HCT116 (cell line): ENCODE data around the gene TNKS1BP1. TPM values are rescaled to one million over a fixed set of nuclear protein-coding genes. Genes with fewer than 3 reads are reported as not detected.
"Not testable (repeated sequence)": the region's sequence is repeated elsewhere in the genome, so short reads cannot be mapped to it uniquely, and the experiment has no call there.

Experiments used
- ATAC-seq: fragments of 200-7000 bp; cut with Tn5 transposase; 2 replicates; pipeline ENCODE4 v1.9.1; 2020; ENCODE audit warnings: mild to moderate bottlenecking, moderate library complexity
- BruUV-seq: library from RNA; stranded (reverse); fragments of 400-500 nt; replicated peaks from 2 replicates; lab custom pipeline; 2021; lab: Mats Ljungman, UMichigan
- CTCF ChIA-PET: fragments of 300-600 bp; sonication (Branson Sonifier 250); formaldehyde crosslinking; loops from one replicate; lab custom pipeline; 2021; ENCODE audit warnings: antibody characterized with exemption; lab: Charles Lee
- POLR2A ChIA-PET: fragments of 300-600, 350-600 bp; sonication (Branson Sonifier 250); formaldehyde crosslinking; loops from one replicate; lab custom pipeline; 2021; ENCODE audit warnings: antibody characterized with exemption; lab: Charles Lee
- RAD21 ChIA-PET, 2 experiments: fragments of 300-600 bp; sonication (Branson Sonifier 250); formaldehyde crosslinking; loops; one replicate each; lab custom pipeline; 2023; ENCODE audit warnings: low total read pairs in 2 of 2; ENCODE audit not compliant: uncharacterized antibody in 2 of 2, unreplicated experiment in 2 of 2, low non-redundant PET in 1 of 2; lab: Charles Lee
- DNase-seq: peaks from one replicate; pipeline ENCODE4 v3.0.0-alpha.2; 2010; ENCODE audit warnings: low read depth, low spot score
- H2AFZ ChIP-seq: fragments of 200-600 bp; shearing (Covaris generic), sonication (generic); 2 replicates; pipeline ENCODE4 v1.6.1; 2017; ENCODE audit warnings: low read depth, mixed run types, mixed read lengths, antibody characterized with exemption, low read length; ENCODE audit not compliant: poor library complexity, severe bottlenecking
- H3K27ac ChIP-seq: 2 replicates; pipeline ENCODE4 v1.5.1; 2012; ENCODE audit warnings: low read depth, low read length
- H3K27me3 ChIP-seq: fragments of 200-600 bp; sonication (generic); 2 replicates; pipeline ENCODE4 v1.6.1; 2016; ENCODE audit warnings: mixed run types, low read length, mixed read lengths; ENCODE audit not compliant: insufficient read depth
- H3K36me3 ChIP-seq, 2 experiments: fragments of 200-500 bp in 1 of 2; fragments of 200-600 bp in 1 of 2; sonication (Bioruptor generic) in 1 of 2; sonication (generic) in 1 of 2; 2 replicates each; pipeline versions ENCODE4 v1.5.1 to v1.6.1; 2014 to 2016; ENCODE audit warnings: low read length in 2 of 2, inconsistent platforms in 1 of 2, mixed read lengths in 1 of 2, mixed run types in 1 of 2; ENCODE audit not compliant: insufficient read depth in 2 of 2, control insufficient read depth in 1 of 2
- H3K4me1 ChIP-seq, 2 experiments: fragments of 200-600 bp in 1 of 2; sonication (generic) in 1 of 2; 2 replicates each; pipeline versions ENCODE4 v1.5.1 to v1.6.1; 2012 to 2017; ENCODE audit warnings: low read length in 2 of 2, inconsistent platforms in 1 of 2, mild to moderate bottlenecking in 1 of 2, mixed read lengths in 1 of 2, mixed run types in 1 of 2, moderate library complexity in 1 of 2; ENCODE audit not compliant: insufficient read depth in 2 of 2, control insufficient read depth in 1 of 2
- H3K4me2 ChIP-seq: fragments of 200-600 bp; sonication (generic); 2 replicates; pipeline ENCODE4 v1.6.1; 2017; ENCODE audit warnings: mixed run types, low read length, mixed read lengths
- H3K4me3 ChIP-seq, 2 experiments: fragments of 200-600 bp in 1 of 2; sonication (generic) in 1 of 2; replicated peaks in 1 of 2; 2 replicates each; pipeline ENCODE4 v1.5.1; 2011 to 2016; ENCODE audit warnings: low read length in 2 of 2, control low read depth in 1 of 2, low read depth in 1 of 2, mild to moderate bottlenecking in 1 of 2, mixed read lengths in 1 of 2, mixed run types in 1 of 2
- H3K79me2 ChIP-seq: fragments of 200-600 bp; sonication (generic); 2 replicates; pipeline ENCODE4 v1.6.1; 2017; ENCODE audit warnings: mild to moderate bottlenecking, mixed run types, low read length, moderate library complexity, mixed read lengths; ENCODE audit not compliant: insufficient read depth
- H3K9ac ChIP-seq: fragments of 200-600 bp; sonication (generic); 2 replicates; pipeline ENCODE4 v1.6.1; 2016; ENCODE audit warnings: low read length, mixed read lengths
- H3K9me2 ChIP-seq: fragments of 200-600 bp; sonication (generic), shearing (Covaris generic); 2 replicates; pipeline ENCODE4 v1.6.1; 2017; ENCODE audit warnings: mixed run types, mild to moderate bottlenecking, moderate library complexity; ENCODE audit not compliant: insufficient read depth
- H3K9me3 ChIP-seq, 2 experiments: fragments of 200-500 bp in 1 of 2; fragments of 200-600 bp in 1 of 2; sonication (Bioruptor generic) in 1 of 2; sonication (generic) in 1 of 2; 2 replicates each; pipeline ENCODE4 v1.6.1; 2014 to 2017; ENCODE audit warnings: low read length in 2 of 2, mixed read lengths in 2 of 2, inconsistent platforms in 1 of 2, low read depth in 1 of 2, mild to moderate bottlenecking in 1 of 2, mixed run types in 1 of 2, moderate library complexity in 1 of 2; ENCODE audit not compliant: control insufficient read depth in 1 of 2, insufficient read depth in 1 of 2
- H4K20me1 ChIP-seq: fragments of 200-600 bp; sonication (generic), shearing (Covaris generic); 2 replicates; pipeline ENCODE4 v1.6.1; 2017; ENCODE audit warnings: mixed run types, mild to moderate bottlenecking, moderate library complexity; ENCODE audit not compliant: insufficient read depth
- CTCF ChIP-seq, 3 experiments: fragments of 200-600 bp in 1 of 3; sonication (generic) in 1 of 3; IDR thresholded peaks in 2 of 3; conservative IDR thresholded peaks in 1 of 3; 2 replicates each; pipeline ENCODE4 v1.5.1; 2012 to 2017; ENCODE audit warnings: low read depth in 2 of 3, low read length in 2 of 3, antibody characterized with exemption in 1 of 3, borderline replicate concordance in 1 of 3, control low read depth in 1 of 3, mild to moderate bottlenecking in 1 of 3, mixed read lengths in 1 of 3, mixed run types in 1 of 3, moderate library complexity in 1 of 3; ENCODE audit not compliant: insufficient read depth in 1 of 3
- EZH2 ChIP-seq: fragments of 200-600 bp; sonication (generic); IDR thresholded peaks from 2 replicates; pipeline ENCODE4 v1.6.1; 2017; ENCODE audit warnings: antibody characterized with exemption, mixed run types
- EZH2phosphoT487 ChIP-seq: fragments of 200-600 bp; IDR thresholded peaks from 2 replicates; pipeline ENCODE4 v1.6.1; 2018; ENCODE audit warnings: antibody characterized with exemption, borderline replicate concordance
- POLR2A ChIP-seq: IDR thresholded peaks from 2 replicates; pipeline ENCODE4 v1.7.0; 2011; ENCODE audit warnings: borderline replicate concordance; ENCODE audit not compliant: insufficient read depth, insufficient read length; ENCODE audit errors: extremely low read depth
- REST ChIP-seq: IDR thresholded peaks from 2 replicates; pipeline ENCODE4 v1.6.1; 2012; ENCODE audit warnings: low read depth
- YY1 ChIP-seq: IDR thresholded peaks from 2 replicates; pipeline ENCODE4 v1.6.1; 2011; ENCODE audit warnings: low read length, low read depth, moderate library complexity, mild to moderate bottlenecking; ENCODE audit not compliant: insufficient replicate concordance; ENCODE audit errors: extremely low read depth
- ZBTB33 ChIP-seq: IDR thresholded peaks from 2 replicates; pipeline ENCODE4 v1.6.1; 2011; ENCODE audit warnings: mild to moderate bottlenecking, low read length, moderate library complexity; ENCODE audit not compliant: insufficient replicate concordance; ENCODE audit errors: extremely low read depth
- intact Hi-C: fragments of 100-400 bp; cut with micrococcal nuclease; formaldehyde crosslinking; loops from 2 replicates; pipeline ENCODE4 v1.10.0; 2022
- total RNA-seq: library from RNA; stranded (reverse); gene quantifications from one replicate; pipeline ENCODE4 v1.2.1, GENCODE V29; 2021; ENCODE audit not compliant: unreplicated experiment

Gene TNKS1BP1
- total RNA-seq, 1 experiment from 2014 or later = 77.6 TPM

GRCh38 chr11:57361926-57362325 lies 37.2 kb upstream of the TNKS1BP1 start:
- ChIA-PET CTCF (interaction anchor here (1.6 kb wide), 1 partner anchor 12 kb away, joined by 3 read pairs; no protein-coding TSS in a partner anchor), POLR2A (no interaction called here), RAD21 (no interaction called here)
- H3K36me3 ChIP-seq = no peaks in the 10 kb centered on the region
- no peak for TF ChIP-seq REST
- no peak for TF ChIP-seq EZH2
- no peak for TF ChIP-seq POLR2A
- TF ChIP-seq YY1 = no peak
- TF ChIP-seq ZBTB33 = no peak
- TF ChIP-seq EZH2phosphoT487 = no peak
- no peak for TF ChIP-seq CTCF (IDR thresholded peaks at IDR 0.05 in 2 of 3, conservative IDR thresholded peaks at IDR 0.05 in 1 of 3; ENCODE audit: borderline replicate concordance in 1 of 3, insufficient read depth in 1 of 3, low read depth in 2 of 3, low read length in 2 of 3)
- intact Hi-C loops = no loop called here
- no peaks in the 10 kb centered on the region for H3K4me1 ChIP-seq
- H3K79me2 ChIP-seq = no peaks in the 10 kb centered on the region
- H3K9me2 ChIP-seq = no peaks in the 10 kb centered on the region
- DNase-seq = no peak
- H3K4me3 ChIP-seq = no peak overlapping the region
- BruUV-seq = no TSS peak
- no peaks in the 10 kb centered on the region for H4K20me1 ChIP-seq
- no peak for ATAC-seq
- H3K4me2 ChIP-seq = no peak overlapping the region
- no peak overlapping the region for H3K9ac ChIP-seq
- H3K27me3 ChIP-seq = 0 out of 2 replicates have a peak, but pooled peaks cover 5% of the 10 kb centered on the region
- no peaks in the 10 kb centered on the region for H3K9me3 ChIP-seq
- H2AFZ ChIP-seq = no peak overlapping the region
- no peak overlapping the region for H3K27ac ChIP-seq

GRCh38 chr11:57361420-57361819 lies 36.7 kb upstream of the TNKS1BP1 start:
- H3K79me2 ChIP-seq, RAD21 ChIA-PET, DNase-seq, H3K27me3 ChIP-seq, ATAC-seq, H3K4me1 ChIP-seq, intact Hi-C loops, H3K9me3 ChIP-seq, H3K27ac ChIP-seq, BruUV-seq, H3K9me2 ChIP-seq, H3K9ac ChIP-seq, H3K4me3 ChIP-seq, H3K36me3 ChIP-seq, H2AFZ ChIP-seq, H4K20me1 ChIP-seq, H3K4me2 ChIP-seq: not testable (repeated sequence)
- ChIA-PET POLR2A (interaction anchor here (1.5 kb wide), 1 partner anchor 9 kb away, joined by 3 read pairs; no protein-coding TSS in a partner anchor), CTCF (interaction anchor here (1.6 kb wide), 1 partner anchor 11 kb away, joined by 3 read pairs; no protein-coding TSS in a partner anchor)
